GM19438 (cell line): ENCODE measurements around the gene TOMM40.
A peak's percentile ranks its signal among the peaks of the same experiment; 100 is the strongest.
"Not testable (repeated sequence)": the region's sequence is repeated elsewhere in the genome, so short reads cannot be mapped to it uniquely, and the experiment has no call there.

Experiments used
- ATAC-seq: cut with Tn5 transposase; IDR thresholded peaks from one replicate; pipeline ENCODE4 v1.9.1; 2021; ENCODE audit warnings: low read depth; ENCODE audit not compliant: unreplicated experiment

TOMM40 gene

GRCh38 chr19:44893332-44894051 lies 2.4 kb downstream of the TOMM40 start:
- ATAC-seq: no peak

- ATAC-seq: no peak
Observed at GRCh38 chr19:44894052-44894400, 3.0 kb downstream of the TOMM40 start.

- no peak for ATAC-seq
Observed at GRCh38 chr19:44894946-44895345, 3.9 kb downstream of the TOMM40 start.

GRCh38 chr19:44897835-44898234 lies 6.8 kb downstream of the TOMM40 start:
- no peak for ATAC-seq

- ATAC-seq: no peak
Observed at GRCh38 chr19:44900328-44901244, 9.5 kb downstream of the TOMM40 start.

- ATAC-seq: no peak
Observed at GRCh38 chr19:44903216-44903601, 12.2 kb downstream of the TOMM40 start.

GRCh38 chr19:44903602-44904425 lies 12.8 kb downstream of the TOMM40 start:
- ATAC-seq: no peak

- no peak for ATAC-seq
Observed at GRCh38 chr19:44904426-44904994, 13.5 kb downstream of the TOMM40 start.

GRCh38 chr19:44905437-44906160 lies 14.5 kb downstream of the TOMM40 start, which contains the start of gene APOE:
TSS of gene APOE (plus strand) at chr19:44905796. CDS start at chr19:44906625, 829 bp downstream.
- ATAC-seq: no peak

- no peak for ATAC-seq
Observed at GRCh38 chr19:44907613-44908012, 16.6 kb downstream of the TOMM40 start.

GRCh38 chr19:44908074-44908835 lies 17.2 kb downstream of the TOMM40 start:
- ATAC-seq: no peak

- no peak for ATAC-seq
Observed at GRCh38 chr19:44908836-44909261, 17.8 kb downstream of the TOMM40 start.

GRCh38 chr19:44909775-44910174 lies 18.7 kb downstream of the TOMM40 start:
- ATAC-seq: no peak

GRCh38 chr19:44911896-44912295 lies 20.8 kb downstream of the TOMM40 start:
- ATAC-seq: not testable (repeated sequence)

- ATAC-seq: no peak
Observed at GRCh38 chr19:44912854-44913253, 21.8 kb downstream of the TOMM40 start.

GRCh38 chr19:44913512-44914432 lies 22.7 kb downstream of the TOMM40 start:
- not testable (repeated sequence) for ATAC-seq

GRCh38 chr19:44914433-44915206 lies 23.6 kb downstream of the TOMM40 start, which contains the start of gene APOC1:
TSS of gene APOC1 (plus strand) at chr19:44914608. CDS start at chr19:44914892, 284 bp downstream.
- peak; percentile 95 for ATAC-seq
